HFF-Myc (cell line): ENCODE results near the gene PRDM11.

Source experiments
- DNase-seq: peaks from one replicate; pipeline ENCODE4 v3.0.0-alpha.2; 2011; ENCODE audit warnings: low read depth; ENCODE audit errors: extremely low read depth
- H3K4me3 ChIP-seq: replicated peaks from 2 replicates; pipeline ENCODE4 v1.5.1; 2011; ENCODE audit warnings: low read depth, mild to moderate bottlenecking, control low read depth, low read length
- CTCF ChIP-seq: IDR thresholded peaks from 2 replicates; pipeline ENCODE4 v1.5.1; 2012; ENCODE audit warnings: mild to moderate bottlenecking, low read depth, low read length, control low read depth; ENCODE audit errors: missing control alignments

The PRDM11 gene

GRCh38 chr11:45232341-45233080, 86.1 kb downstream of the PRDM11 start:
- TF ChIP-seq CTCF: no peak
- no peak for DNase-seq
- no peak overlapping the region for H3K4me3 ChIP-seq

GRCh38 chr11:45233121-45233803, 86.8 kb downstream of the PRDM11 start:
- peak; percentile 22 for DNase-seq

DNA sequence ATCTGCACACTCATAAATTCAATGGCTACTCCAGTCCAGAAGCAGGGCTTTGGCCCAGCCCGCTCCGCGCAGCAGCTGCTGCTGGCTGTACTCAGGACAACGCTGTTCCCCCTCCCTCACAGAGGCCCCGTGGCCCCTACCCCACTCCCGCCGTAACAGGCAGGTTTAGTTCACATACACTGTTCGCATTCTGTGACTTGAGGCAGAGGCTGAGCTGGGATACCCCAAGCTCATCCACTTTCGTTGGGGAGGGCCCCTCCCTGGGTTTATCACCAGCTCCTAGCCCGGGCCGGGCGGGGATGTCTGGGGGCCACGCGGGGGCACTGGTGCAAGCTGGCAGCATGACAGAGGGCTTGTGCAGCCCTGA, 87.3 kb downstream of the PRDM11 start:
- no peak for TF ChIP-seq CTCF
- no peak for DNase-seq
- no peak overlapping the region for H3K4me3 ChIP-seq

More at GRCh38 chr11:45233121-45233803, 86.8 kb downstream of the PRDM11 start:
- H3K4me3 ChIP-seq: no peak overlapping the region
- TF ChIP-seq CTCF: peak; percentile 90

GRCh38 chr11:45234306-45235006, 88.0 kb downstream of the PRDM11 start:
- H3K4me3 ChIP-seq: no peak overlapping the region
- no peak for TF ChIP-seq CTCF
- no peak for DNase-seq

GRCh38 chr11:45237711-45238315, 91.4 kb downstream of the PRDM11 start:
- DNase-seq: no peak
- TF ChIP-seq CTCF: no peak
- H3K4me3 ChIP-seq: no peak overlapping the region

GRCh38 chr11:45238724-45239123, 92.3 kb downstream of the PRDM11 start:
- no peak overlapping the region for H3K4me3 ChIP-seq
- no peak for DNase-seq
- TF ChIP-seq CTCF: no peak
